ENCODE data around the gene BRPF3. TPM values are rescaled to one million over a fixed set of nuclear protein-coding genes. Genes with fewer than 3 reads are reported as not detected.

The BRPF3 gene
- total and polyA plus RNA-seq, 10 of the 15 experiments (the other 5 are each of a cell fraction or from before 2014, with no cell fraction given): 2.3 to 16.1 (median 6.7) TPM

- ChIA-PET CTCF (interaction anchor here (1.0 kb wide), 1 partner anchor 11 kb away, joined by 3 read pairs; no protein-coding TSS in a partner anchor), POLR2A (no interaction called here), SMC1A (ENCODE audit: uncharacterized antibody, unreplicated experiment) (interaction anchor here (0.9 kb wide), 1 partner anchor 11 kb away, joined by 3 read pairs; no protein-coding TSS in a partner anchor), RAD21 (ENCODE audit: unreplicated experiment) (no interaction called here)
- DNase-seq (ENCODE audit: low read depth, low spot score): no peak
- Histone ChIP-seq H3K27ac (ENCODE audit: control insufficient read depth, insufficient read depth) (no peak overlapping the region), H3K4me1 (ENCODE audit: control insufficient read depth, insufficient read depth, low read length) (no peaks in the 10 kb centered on the region), H3K9ac (ENCODE audit: control insufficient read depth, insufficient read depth, low read length) (no peak overlapping the region), H3K27me3 (replicated peaks in 1 of 2; ENCODE audit: control insufficient read depth in 2 of 2, insufficient read depth in 2 of 2, low read length in 1 of 2) (no peaks in the 10 kb centered on the region), H3K4me2 (ENCODE audit: control insufficient read depth, insufficient read depth) (no peak overlapping the region), H3K79me2 (ENCODE audit: control insufficient read depth, insufficient read depth, low read length) (no peaks in the 10 kb centered on the region), H4K20me1 (ENCODE audit: control insufficient read depth, insufficient read depth) (no peaks in the 10 kb centered on the region), H3K9me3 (replicated peaks; ENCODE audit: control insufficient read depth, insufficient read depth, low read length) (no peaks in the 10 kb centered on the region; the same call in 2 of the 3 replicates), H2AFZ (ENCODE audit: control insufficient read depth, low read depth, low read length) (no peak overlapping the region), H3K36me3 (ENCODE audit: control insufficient read depth in 2 of 2, insufficient read depth in 2 of 2, low read length in 1 of 2) (no peaks in the 10 kb centered on the region), H3K4me3 (no peak overlapping the region)
- in situ Hi-C loops (cut with MboI): no loop called here
- no TSS peak for BruUV-seq (replicated peaks)
- no peak for ATAC-seq
- TF ChIP-seq FOXK2 (IDR thresholded peaks at IDR 0.05) (no peak), KDM1A (IDR thresholded peaks at IDR 0.05; ENCODE audit: borderline replicate concordance) (no peak), CREM (IDR thresholded peaks at IDR 0.05; ENCODE audit: low read depth) (no peak), TCF12 (IDR thresholded peaks at IDR 0.05; ENCODE audit: low read depth, low read length) (no peak), ZBED1 (IDR thresholded peaks at IDR 0.05; ENCODE audit: borderline replicate concordance) (no peak), NFYB (IDR thresholded peaks at IDR 0.05; ENCODE audit: insufficient read depth, low read depth, low read length) (no peak), IKZF1 (conservative IDR thresholded peaks at IDR 0.05) (no peak), SUZ12 (IDR thresholded peaks at IDR 0.05; ENCODE audit: unreplicated experiment) (no peak), HDAC6 (IDR thresholded peaks at IDR 0.05; ENCODE audit: unreplicated experiment) (no peak), WRNIP1 (IDR thresholded peaks at IDR 0.05; ENCODE audit: borderline replicate concordance, low read depth, low read length) (no peak), ZNF274 (IDR thresholded peaks at IDR 0.05; ENCODE audit: insufficient read depth, insufficient read length) (no peak), BRCA1 (IDR thresholded peaks at IDR 0.05; ENCODE audit: low read depth, low read length) (no peak), TAF1 (IDR thresholded peaks at IDR 0.05; ENCODE audit: borderline replicate concordance, low read depth, low read length) (no peak)
- TF ChIP-seq, protein P1, sequence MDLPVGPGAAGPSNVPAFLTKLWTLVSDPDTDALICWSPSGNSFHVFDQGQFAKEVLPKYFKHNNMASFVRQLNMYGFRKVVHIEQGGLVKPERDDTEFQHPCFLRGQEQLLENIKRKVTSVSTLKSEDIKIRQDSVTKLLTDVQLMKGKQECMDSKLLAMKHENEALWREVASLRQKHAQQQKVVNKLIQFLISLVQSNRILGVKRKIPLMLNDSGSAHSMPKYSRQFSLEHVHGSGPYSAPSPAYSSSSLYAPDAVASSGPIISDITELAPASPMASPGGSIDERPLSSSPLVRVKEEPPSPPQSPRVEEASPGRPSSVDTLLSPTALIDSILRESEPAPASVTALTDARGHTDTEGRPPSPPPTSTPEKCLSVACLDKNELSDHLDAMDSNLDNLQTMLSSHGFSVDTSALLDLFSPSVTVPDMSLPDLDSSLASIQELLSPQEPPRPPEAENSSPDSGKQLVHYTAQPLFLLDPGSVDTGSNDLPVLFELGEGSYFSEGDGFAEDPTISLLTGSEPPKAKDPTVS (IDR thresholded peaks at IDR 0.05; ENCODE audit: low read depth, low read length): no peak
- intact Hi-C loops (cut with micrococcal nuclease; ENCODE audit: unreplicated experiment): no loop called here
- no peak for FAIRE-seq
Observed at GRCh38 chr6:36184311-36184710, 12.2 kb upstream of the BRPF3 start.

Data from GM12878 (cell line).